Mammary epithelial cell (primary cell): ENCODE measurements around the gene APOA1.

Experiments used
- EZH2 ChIP-seq: IDR thresholded peaks from 2 replicates; pipeline ENCODE4 v1.6.1; 2012; ENCODE audit warnings: low read length, inconsistent platforms, borderline replicate concordance
- TF ChIP-seq, protein P1 (sequence below), 2 donors: IDR thresholded peaks in 1 of 2; conservative IDR thresholded peaks in 1 of 2; 2 replicates each; pipeline ENCODE4 v1.5.1; 2011 to 2012; ENCODE audit warnings: inconsistent platforms in 2 of 2, low read length in 2 of 2, mild to moderate bottlenecking in 2 of 2, control low read depth in 1 of 2, low read depth in 1 of 2; ENCODE audit not compliant: insufficient read depth in 1 of 2; ENCODE audit errors: extremely low read depth in 1 of 2

DNA sequence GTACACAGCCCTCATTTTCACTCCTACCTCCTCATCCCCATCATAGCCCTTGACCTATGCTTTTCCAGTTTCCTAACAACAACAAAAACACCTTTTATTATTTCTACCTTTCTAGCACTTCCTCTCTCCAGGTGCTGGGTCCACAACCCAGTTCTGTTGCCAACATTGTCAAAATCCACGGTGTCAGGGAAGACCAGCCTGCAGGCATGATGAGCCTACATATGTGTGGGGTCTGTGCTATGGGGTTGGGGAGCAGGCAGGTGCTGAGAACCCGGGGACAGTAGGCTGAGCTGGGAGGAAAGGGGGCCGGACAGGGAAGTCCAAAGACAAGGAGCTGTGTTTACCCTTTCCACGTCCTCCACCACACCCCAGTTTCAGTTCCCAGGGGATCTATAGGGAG, 48.9 kb downstream of the APOA1 start:
- TF ChIP-seq EZH2, result no peak
- TF ChIP-seq, protein P1, sequence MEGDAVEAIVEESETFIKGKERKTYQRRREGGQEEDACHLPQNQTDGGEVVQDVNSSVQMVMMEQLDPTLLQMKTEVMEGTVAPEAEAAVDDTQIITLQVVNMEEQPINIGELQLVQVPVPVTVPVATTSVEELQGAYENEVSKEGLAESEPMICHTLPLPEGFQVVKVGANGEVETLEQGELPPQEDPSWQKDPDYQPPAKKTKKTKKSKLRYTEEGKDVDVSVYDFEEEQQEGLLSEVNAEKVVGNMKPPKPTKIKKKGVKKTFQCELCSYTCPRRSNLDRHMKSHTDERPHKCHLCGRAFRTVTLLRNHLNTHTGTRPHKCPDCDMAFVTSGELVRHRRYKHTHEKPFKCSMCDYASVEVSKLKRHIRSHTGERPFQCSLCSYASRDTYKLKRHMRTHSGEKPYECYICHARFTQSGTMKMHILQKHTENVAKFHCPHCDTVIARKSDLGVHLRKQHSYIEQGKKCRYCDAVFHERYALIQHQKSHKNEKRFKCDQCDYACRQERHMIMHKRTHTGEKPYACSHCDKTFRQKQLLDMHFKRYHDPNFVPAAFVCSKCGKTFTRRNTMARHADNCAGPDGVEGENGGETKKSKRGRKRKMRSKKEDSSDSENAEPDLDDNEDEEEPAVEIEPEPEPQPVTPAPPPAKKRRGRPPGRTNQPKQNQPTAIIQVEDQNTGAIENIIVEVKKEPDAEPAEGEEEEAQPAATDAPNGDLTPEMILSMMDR (conservative IDR thresholded peaks at IDR 0.05 in 1 of 2, IDR thresholded peaks at IDR 0.05 in 1 of 2; ENCODE audit: extremely low read depth in 1 of 2, insufficient read depth in 1 of 2, low read depth in 1 of 2, low read length in 2 of 2), result no peak
